HEK293 (cell line): ENCODE results near the gene ZNF8.

Source experiments
- REPIN1 ChIP-seq: fragments of 450-650 bp; formaldehyde crosslinking; IDR thresholded peaks from 2 replicates; pipeline ENCODE4 v1.5.1; 2017; ENCODE audit warnings: missing biosample characterization, missing genetic modification characterization, low read depth
- ZBTB8A ChIP-seq: fragments of 450-650 bp; formaldehyde crosslinking; IDR thresholded peaks from 2 replicates; pipeline ENCODE4 v1.5.1; 2016; ENCODE audit warnings: missing biosample characterization, missing genetic modification characterization
- ZEB2 ChIP-seq: fragments of 450-650 bp; formaldehyde crosslinking; IDR thresholded peaks from 2 replicates; pipeline ENCODE4 v1.5.1; 2016; ENCODE audit warnings: missing biosample characterization, missing genetic modification characterization
- TF ChIP-seq, protein P1 (sequence below): fragments of 450-650 bp; formaldehyde crosslinking; IDR thresholded peaks from 2 replicates; pipeline ENCODE4 v1.5.1; 2016; ENCODE audit warnings: missing biosample characterization, missing genetic modification characterization
- TF ChIP-seq, protein P2 (sequence below): fragments of 450-650 bp; formaldehyde crosslinking; IDR thresholded peaks from 2 replicates; pipeline ENCODE4 v1.5.1; 2016; ENCODE audit warnings: missing biosample characterization, missing genetic modification characterization

DNA sequence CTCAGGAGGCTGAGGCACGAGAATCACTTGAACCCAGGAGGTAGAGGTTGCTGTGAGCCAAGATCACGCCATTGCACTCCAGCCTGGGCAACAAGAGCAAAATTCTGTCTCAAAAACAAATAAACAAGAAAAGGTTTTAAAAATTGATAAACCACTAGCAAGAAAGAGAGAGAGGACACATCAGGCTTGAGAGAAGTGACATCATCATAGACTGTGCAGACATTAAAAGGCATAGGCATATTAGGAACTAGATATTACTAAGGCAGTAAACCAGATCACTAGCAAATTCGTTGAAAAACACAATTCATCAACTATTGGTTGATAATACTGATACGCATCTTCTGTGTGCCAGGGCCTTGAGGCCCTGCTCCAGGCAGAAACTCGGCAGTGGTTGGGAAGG is 66.8 kb downstream of the ZNF8 start:
- TF ChIP-seq ZBTB8A (tag by site-specific recombination) (no peak), REPIN1 (no peak), ZEB2 (no peak)
- TF ChIP-seq, protein P1, sequence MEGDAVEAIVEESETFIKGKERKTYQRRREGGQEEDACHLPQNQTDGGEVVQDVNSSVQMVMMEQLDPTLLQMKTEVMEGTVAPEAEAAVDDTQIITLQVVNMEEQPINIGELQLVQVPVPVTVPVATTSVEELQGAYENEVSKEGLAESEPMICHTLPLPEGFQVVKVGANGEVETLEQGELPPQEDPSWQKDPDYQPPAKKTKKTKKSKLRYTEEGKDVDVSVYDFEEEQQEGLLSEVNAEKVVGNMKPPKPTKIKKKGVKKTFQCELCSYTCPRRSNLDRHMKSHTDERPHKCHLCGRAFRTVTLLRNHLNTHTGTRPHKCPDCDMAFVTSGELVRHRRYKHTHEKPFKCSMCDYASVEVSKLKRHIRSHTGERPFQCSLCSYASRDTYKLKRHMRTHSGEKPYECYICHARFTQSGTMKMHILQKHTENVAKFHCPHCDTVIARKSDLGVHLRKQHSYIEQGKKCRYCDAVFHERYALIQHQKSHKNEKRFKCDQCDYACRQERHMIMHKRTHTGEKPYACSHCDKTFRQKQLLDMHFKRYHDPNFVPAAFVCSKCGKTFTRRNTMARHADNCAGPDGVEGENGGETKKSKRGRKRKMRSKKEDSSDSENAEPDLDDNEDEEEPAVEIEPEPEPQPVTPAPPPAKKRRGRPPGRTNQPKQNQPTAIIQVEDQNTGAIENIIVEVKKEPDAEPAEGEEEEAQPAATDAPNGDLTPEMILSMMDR (tag by site-specific recombination) = no peak
- TF ChIP-seq, protein P2, sequence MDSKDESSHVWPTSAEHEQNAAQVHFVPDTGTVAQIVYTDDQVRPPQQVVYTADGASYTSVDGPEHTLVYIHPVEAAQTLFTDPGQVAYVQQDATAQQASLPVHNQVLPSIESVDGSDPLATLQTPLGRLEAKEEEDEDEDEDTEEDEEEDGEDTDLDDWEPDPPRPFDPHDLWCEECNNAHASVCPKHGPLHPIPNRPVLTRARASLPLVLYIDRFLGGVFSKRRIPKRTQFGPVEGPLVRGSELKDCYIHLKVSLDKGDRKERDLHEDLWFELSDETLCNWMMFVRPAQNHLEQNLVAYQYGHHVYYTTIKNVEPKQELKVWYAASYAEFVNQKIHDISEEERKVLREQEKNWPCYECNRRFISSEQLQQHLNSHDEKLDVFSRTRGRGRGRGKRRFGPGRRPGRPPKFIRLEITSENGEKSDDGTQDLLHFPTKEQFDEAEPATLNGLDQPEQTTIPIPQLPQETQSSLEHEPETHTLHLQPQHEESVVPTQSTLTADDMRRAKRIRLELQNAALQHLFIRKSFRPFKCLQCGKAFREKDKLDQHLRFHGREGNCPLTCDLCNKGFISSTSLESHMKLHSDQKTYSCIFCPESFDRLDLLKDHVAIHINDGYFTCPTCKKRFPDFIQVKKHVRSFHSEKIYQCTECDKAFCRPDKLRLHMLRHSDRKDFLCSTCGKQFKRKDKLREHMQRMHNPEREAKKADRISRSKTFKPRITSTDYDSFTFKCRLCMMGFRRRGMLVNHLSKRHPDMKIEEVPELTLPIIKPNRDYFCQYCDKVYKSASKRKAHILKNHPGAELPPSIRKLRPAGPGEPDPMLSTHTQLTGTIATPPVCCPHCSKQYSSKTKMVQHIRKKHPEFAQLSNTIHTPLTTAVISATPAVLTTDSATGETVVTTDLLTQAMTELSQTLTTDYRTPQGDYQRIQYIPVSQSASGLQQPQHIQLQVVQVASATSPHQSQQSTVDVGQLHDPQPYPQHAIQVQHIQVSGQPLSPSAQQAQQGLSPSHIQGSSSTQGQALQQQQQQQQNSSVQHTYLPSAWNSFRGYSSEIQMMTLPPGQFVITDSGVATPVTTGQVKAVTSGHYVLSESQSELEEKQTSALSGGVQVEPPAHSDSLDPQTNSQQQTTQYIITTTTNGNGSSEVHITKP = no peak
